H1 (cell line): ENCODE results near the gene GRID1. TPM values are rescaled to one million over a fixed set of nuclear protein-coding genes. Genes with fewer than 3 reads are reported as not detected.

Source experiments
- ASH2L ChIP-seq: fragments of 200-600, 300-600 bp; sonication (generic); IDR thresholded peaks from one replicate; pipeline ENCODE4 v1.7.1; 2017; ENCODE audit warnings: low read length
- ATF3 ChIP-seq: IDR thresholded peaks from 2 replicates; pipeline ENCODE4 v1.6.1; 2011; ENCODE audit warnings: low read depth, mild to moderate bottlenecking, low read length; ENCODE audit not compliant: insufficient read depth
- CBX5 ChIP-seq: fragments of 300-800, 300-1000 bp; sonication (generic); IDR thresholded peaks from 2 replicates; pipeline ENCODE4 v1.7.1; 2016; ENCODE audit warnings: antibody characterized with exemption, low read length, low read depth
- CTCF ChIP-seq, 3 experiments: IDR thresholded peaks; 1 replicate in 2 of 3; 2 replicates in 1 of 3; pipeline versions ENCODE4 v1.5.1 to v1.6.1; 2011; ENCODE audit warnings: low read length in 3 of 3, mild to moderate bottlenecking in 3 of 3, inconsistent platforms in 2 of 3, low read depth in 1 of 3, moderate library complexity in 1 of 3; ENCODE audit not compliant: insufficient read depth in 1 of 3; ENCODE audit errors: control extremely low read depth in 1 of 3
- EZH2 ChIP-seq: fragments of 200-600 bp; sonication (generic); IDR thresholded peaks from 2 replicates; pipeline ENCODE4 v1.7.1; 2012; ENCODE audit warnings: low read depth, mild to moderate bottlenecking, moderate library complexity, low read length, inconsistent platforms; ENCODE audit not compliant: severe bottlenecking
- GTF2F1 ChIP-seq: IDR thresholded peaks from 2 replicates; pipeline ENCODE4 v1.6.1; 2012; ENCODE audit warnings: low read depth, low read length, improper control_type of control experiment, borderline replicate concordance
- JUN ChIP-seq: IDR thresholded peaks from 2 replicates; pipeline ENCODE4 v1.6.1; 2011; ENCODE audit warnings: low read depth, mild to moderate bottlenecking, improper control_type of control experiment, low read length
- PHF8 ChIP-seq: fragments of 200-600 bp; sonication (generic); conservative IDR thresholded peaks from 2 replicates; pipeline ENCODE4 v1.7.1; 2012; ENCODE audit warnings: low read depth, mild to moderate bottlenecking, inconsistent platforms, low read length, moderate library complexity
- POLR2A ChIP-seq, 2 experiments: IDR thresholded peaks; 1 replicate in 1 of 2; 2 replicates in 1 of 2; pipeline ENCODE4 v1.6.1; 2011; ENCODE audit warnings: low read depth in 2 of 2, low read length in 2 of 2, mild to moderate bottlenecking in 2 of 2; ENCODE audit errors: control extremely low read depth in 1 of 2
- RAD21 ChIP-seq, 2 experiments: IDR thresholded peaks in 1 of 2; conservative IDR thresholded peaks in 1 of 2; 2 replicates each; pipeline ENCODE4 v1.6.1; 2011; ENCODE audit warnings: low read depth in 2 of 2, low read length in 2 of 2, improper control_type of control experiment in 1 of 2, inconsistent platforms in 1 of 2, mild to moderate bottlenecking in 1 of 2, moderate library complexity in 1 of 2
- RBBP5 ChIP-seq: IDR thresholded peaks from 2 replicates; pipeline ENCODE4 v1.7.1; 2012; ENCODE audit warnings: low read depth, mild to moderate bottlenecking, inconsistent platforms, low read length, moderate library complexity, borderline replicate concordance
- RFX5 ChIP-seq: IDR thresholded peaks from 2 replicates; pipeline ENCODE4 v1.6.1; 2011; ENCODE audit warnings: low read depth, low read length, improper control_type of control experiment, borderline replicate concordance
- SAP30 ChIP-seq: fragments of 300-600 bp; sonication (generic); IDR thresholded peaks from 2 replicates; pipeline ENCODE4 v1.7.1; 2012; ENCODE audit warnings: low read length, moderate library complexity, mild to moderate bottlenecking, inconsistent platforms; ENCODE audit not compliant: insufficient read depth, insufficient replicate concordance
- SIRT6 ChIP-seq: IDR thresholded peaks from one replicate; pipeline ENCODE4 v1.7.1; 2012; ENCODE audit warnings: low read length, inconsistent platforms
- SIX5 ChIP-seq: IDR thresholded peaks from 2 replicates; pipeline ENCODE4 v1.6.1; 2011; ENCODE audit warnings: mild to moderate bottlenecking, low read depth, low read length
- TBP ChIP-seq: IDR thresholded peaks from 2 replicates; pipeline ENCODE4 v1.6.1; 2011; ENCODE audit warnings: low read depth, low read length, improper control_type of control experiment
- YY1 ChIP-seq: IDR thresholded peaks from 2 replicates; pipeline ENCODE4 v1.6.1; 2011; ENCODE audit warnings: low read depth, mild to moderate bottlenecking, low read length
- ZNF274 ChIP-seq: IDR thresholded peaks from 2 replicates; pipeline ENCODE4 v1.7.0; 2012; ENCODE audit warnings: low read length, borderline replicate concordance; ENCODE audit errors: extremely low read depth
- polyA plus RNA-seq, 7 experiments: library from polyadenylated mRNA; depleted of rRNA in 3 of 7; stranded (reverse) in 5 of 7; unstranded in 2 of 7; fragments of >200 nt in 5 of 7; fragments of 200-250 nt in 2 of 7; gene quantifications; 1 replicate in 5 of 7; 2 replicates in 1 of 7; 4 replicates in 1 of 7; pipeline versions ENCODE4 v1.2.1 to v1.2.3, GENCODE V29; 2011 to 2013; ENCODE audit warnings: missing spikeins in 2 of 7, mixed read lengths in 2 of 7
- total RNA-seq: library from RNA; stranded (reverse); fragmentation: NEBNext Ultra II Directional; extraction: Animal tissue kit (Norgen Biotek cat#: 25700); gene quantifications from 2 replicates; pipeline ENCODE4 v1.2.1, GENCODE V29; 2021

GRID1 gene
- total and polyA plus RNA-seq, 2 of the 8 experiments (the other 6 are each of a cell fraction or from before 2014, with no cell fraction given) = 0.22 to 0.30 TPM

- TF ChIP-seq SIX5 (no peak), JUN (no peak), CBX5 (no peak), CTCF (IDR thresholded peaks at IDR 0.05; ENCODE audit: control extremely low read depth in 1 of 3, insufficient read depth in 1 of 3, low read depth in 1 of 3, low read length in 3 of 3) (no peak), YY1 (no peak; the same call in 1 of the 2 replicates), ASH2L (no peak), PHF8 (no peak), SIRT6 (no peak), TBP (no peak; the same call in 1 of the 2 replicates), RAD21 (IDR thresholded peaks at IDR 0.05 in 1 of 2, conservative IDR thresholded peaks at IDR 0.05 in 1 of 2; ENCODE audit: low read depth in 2 of 2, low read length in 2 of 2) (peak in 1 of 2 experiments; percentile 8; a peak in 2 of 4 replicates), ATF3 (no peak), GTF2F1 (no peak), ZNF274 (no peak), EZH2 (no peak), POLR2A (IDR thresholded peaks at IDR 0.05; ENCODE audit: control extremely low read depth in 1 of 2, low read depth in 2 of 2, low read length in 2 of 2) (no peak), RBBP5 (0 out of 2 replicates have a peak, but pooled peaks have one; percentile 24), RFX5 (no peak), SAP30 (peak; percentile 80)
Measured at GRCh38 chr10:86364491-86365345, 1.9 kb downstream of the GRID1 start (continued).
